Measurements from ENCODE around the gene SLC2A8.

SLC2A8 gene

GRCh38 chr9:127365461-127365860 is 31.5 kb upstream of the SLC2A8 start:
- no peak for TF ChIP-seq CTCF (IDR thresholded peaks at IDR 0.05; ENCODE audit: insufficient read depth, low read depth, low read length, missing control alignments)

DNA sequence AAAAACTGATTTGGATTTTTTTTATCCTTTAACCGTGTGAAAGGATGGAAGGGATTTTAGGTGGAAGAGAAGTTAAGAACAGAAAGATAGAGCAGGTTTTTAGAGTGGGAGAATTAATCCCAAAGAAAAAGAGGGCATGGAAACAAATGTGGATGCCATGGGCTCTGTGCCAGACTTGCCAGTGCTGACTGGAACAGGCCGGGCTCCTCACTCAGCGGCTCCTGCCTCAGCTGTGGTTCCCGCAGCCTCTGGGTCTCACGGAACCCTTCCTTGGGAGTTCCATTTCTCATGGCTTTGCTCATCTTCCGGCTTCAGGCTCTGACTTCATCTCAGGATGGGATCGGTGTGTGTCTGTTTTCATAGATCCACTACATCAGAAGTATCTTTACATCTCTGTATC is 30.4 kb upstream of the SLC2A8 start:
- no peak for DNase-seq (ENCODE audit: low read depth)
- no peak overlapping the region for H3K4me3 ChIP-seq (ENCODE audit: low read depth, low read length)
- TF ChIP-seq CTCF (IDR thresholded peaks at IDR 0.05; ENCODE audit: insufficient read depth, low read depth, low read length, missing control alignments): no peak

More at GRCh38 chr9:127365461-127365860, 31.5 kb upstream of the SLC2A8 start:
- no peak overlapping the region for H3K4me3 ChIP-seq (ENCODE audit: low read depth, low read length)
- no peak for DNase-seq (ENCODE audit: low read depth)

DNA sequence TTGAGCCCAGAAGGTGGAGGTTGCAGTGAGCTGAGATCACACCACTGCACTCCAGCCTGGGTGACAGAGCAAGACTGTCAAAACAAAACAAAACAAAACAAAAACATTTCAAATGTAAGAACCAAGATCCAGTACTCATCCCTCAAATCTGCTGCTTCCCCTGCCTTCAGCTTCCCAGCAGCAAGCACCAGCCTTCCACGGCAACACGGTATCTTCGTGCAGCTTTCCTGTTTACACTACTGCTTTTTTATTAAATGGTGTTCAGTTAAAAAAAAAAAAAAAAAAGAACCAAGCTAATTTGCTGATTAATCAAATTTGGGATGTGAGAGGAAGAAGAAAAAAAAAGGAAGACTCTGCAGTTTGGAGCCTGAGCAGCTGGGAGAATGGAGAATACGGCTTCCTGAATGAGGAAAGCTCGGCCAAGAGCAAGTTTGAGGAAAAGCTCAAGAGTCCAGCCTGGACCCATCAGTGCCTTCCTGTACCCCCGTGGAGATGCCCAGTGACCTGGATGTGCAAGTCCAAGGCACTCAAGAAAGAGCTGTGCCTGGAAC is 28.0 kb upstream of the SLC2A8 start:
- no peak overlapping the region for H3K4me3 ChIP-seq (ENCODE audit: low read depth, low read length)
- no peak for TF ChIP-seq CTCF (IDR thresholded peaks at IDR 0.05; ENCODE audit: insufficient read depth, low read depth, low read length, missing control alignments)
- DNase-seq (ENCODE audit: low read depth): no peak

- TF ChIP-seq CTCF (IDR thresholded peaks at IDR 0.05; ENCODE audit: insufficient read depth, low read depth, low read length, missing control alignments): no peak
- no peak for DNase-seq (ENCODE audit: low read depth)
- no peak overlapping the region for H3K4me3 ChIP-seq (ENCODE audit: low read depth, low read length)
Observed at GRCh38 chr9:127369428-127369827, 27.5 kb upstream of the SLC2A8 start.

DNA sequence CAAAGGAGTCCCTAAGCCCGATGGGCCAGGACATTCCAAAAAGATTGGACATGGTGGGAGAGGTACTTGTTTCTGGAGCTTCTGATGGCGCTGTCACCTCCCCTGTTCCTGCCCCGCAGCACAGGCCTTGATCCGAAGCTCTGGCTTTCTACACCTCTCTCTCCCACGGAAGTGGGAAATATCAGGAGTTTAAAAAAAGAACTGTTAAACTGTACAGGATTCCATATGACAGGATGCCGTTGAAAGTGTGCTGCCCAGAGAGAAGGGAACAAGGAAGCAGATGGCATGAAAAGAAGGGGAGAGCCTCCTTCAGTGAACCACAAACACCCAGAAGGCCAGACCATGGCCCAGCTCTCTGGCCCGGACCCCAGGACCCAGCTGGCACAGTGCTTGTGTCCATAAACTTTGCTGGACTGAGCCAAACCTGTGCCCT is 26.8 kb upstream of the SLC2A8 start:
- DNase-seq (ENCODE audit: low read depth): no peak
- no peak for TF ChIP-seq CTCF (IDR thresholded peaks at IDR 0.05; ENCODE audit: insufficient read depth, low read depth, low read length, missing control alignments)
- H3K4me3 ChIP-seq (ENCODE audit: low read depth, low read length): no peak overlapping the region

- no peak overlapping the region for H3K4me3 ChIP-seq (ENCODE audit: low read depth, low read length)
- no peak for DNase-seq (ENCODE audit: low read depth)
- TF ChIP-seq CTCF (IDR thresholded peaks at IDR 0.05; ENCODE audit: insufficient read depth, low read depth, low read length, missing control alignments): no peak
Observed at GRCh38 chr9:127370672-127371648, 26.0 kb upstream of the SLC2A8 start.

Measured in GM12865 (cell line).